Astrocyte of the cerebellum (primary cell): ENCODE data around the gene PTH2.

Experiments used
- DNase-seq: peaks from one replicate; pipeline ENCODE4 v3.0.0-alpha.2; 2011; ENCODE audit warnings: low read depth
- H3K4me3 ChIP-seq: 2 replicates; pipeline ENCODE4 v1.5.1; 2011; ENCODE audit warnings: mild to moderate bottlenecking, low read depth, low read length, moderate library complexity
- in situ Hi-C: cut with HindIII; loops from 2 replicates; pipeline ENCODE4 v1.10.0; 2017; ENCODE audit warnings: low sequenced_read_pairs
- TF ChIP-seq, protein P1 (sequence below): IDR thresholded peaks from 2 replicates; pipeline ENCODE4 v1.5.1; 2012; ENCODE audit warnings: low read length, low read depth, moderate library complexity, mild to moderate bottlenecking; ENCODE audit errors: missing control alignments

The PTH2 gene, protein sequence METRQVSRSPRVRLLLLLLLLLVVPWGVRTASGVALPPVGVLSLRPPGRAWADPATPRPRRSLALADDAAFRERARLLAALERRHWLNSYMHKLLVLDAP

DNA sequence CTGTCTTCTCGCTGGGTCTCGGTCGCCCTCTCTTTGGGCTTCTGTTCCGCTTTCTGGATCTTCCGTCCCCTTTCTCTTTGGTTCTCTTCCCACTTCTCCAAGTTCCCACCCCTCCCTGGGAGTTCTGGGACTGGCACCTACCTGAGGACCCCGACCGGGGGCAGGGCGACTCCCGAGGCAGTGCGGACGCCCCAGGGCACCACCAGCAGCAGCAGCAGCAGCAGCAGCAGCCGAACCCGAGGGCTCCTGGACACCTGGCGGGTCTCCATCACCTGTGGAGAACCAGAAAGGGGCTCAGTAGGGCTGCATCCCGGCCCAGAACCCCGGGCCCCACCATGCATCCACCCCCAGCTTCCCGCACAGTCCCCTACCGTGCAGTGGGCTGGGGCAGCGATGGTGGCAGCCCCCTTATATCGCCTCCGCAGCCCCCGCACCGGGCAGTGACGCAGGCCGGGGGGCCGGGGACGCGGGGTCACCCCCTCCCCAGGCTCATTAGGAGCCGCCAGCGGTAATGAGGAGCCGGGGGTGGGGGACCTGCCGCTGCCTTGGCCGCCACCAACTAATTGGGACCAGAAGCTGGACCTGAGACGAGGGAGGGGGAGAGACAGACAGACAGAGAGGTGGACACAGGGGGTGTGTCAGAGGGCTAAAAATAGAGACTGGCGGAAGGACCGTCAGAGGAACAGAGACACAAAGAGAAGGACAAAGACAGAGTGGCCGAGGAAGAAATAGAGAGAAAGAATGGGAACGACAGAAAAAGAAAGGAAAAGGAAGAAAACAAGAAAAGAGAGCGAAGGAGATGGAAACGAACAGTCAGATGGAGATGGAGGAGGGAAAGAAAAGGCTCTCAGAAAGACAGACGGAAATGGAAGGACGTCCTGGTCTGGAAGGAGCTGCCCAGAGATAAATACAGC, at the start of gene PTH2:
PTH2 (minus strand) TSS at position 371 of the 914 bp plus-strand sequence; CDS start at position 269, 102 bp downstream.
- no peak within 1 kb of the TSS for H3K4me3 ChIP-seq
- no peak for DNase-seq
- in situ Hi-C loops = no loop called here
- TF ChIP-seq, protein P1, sequence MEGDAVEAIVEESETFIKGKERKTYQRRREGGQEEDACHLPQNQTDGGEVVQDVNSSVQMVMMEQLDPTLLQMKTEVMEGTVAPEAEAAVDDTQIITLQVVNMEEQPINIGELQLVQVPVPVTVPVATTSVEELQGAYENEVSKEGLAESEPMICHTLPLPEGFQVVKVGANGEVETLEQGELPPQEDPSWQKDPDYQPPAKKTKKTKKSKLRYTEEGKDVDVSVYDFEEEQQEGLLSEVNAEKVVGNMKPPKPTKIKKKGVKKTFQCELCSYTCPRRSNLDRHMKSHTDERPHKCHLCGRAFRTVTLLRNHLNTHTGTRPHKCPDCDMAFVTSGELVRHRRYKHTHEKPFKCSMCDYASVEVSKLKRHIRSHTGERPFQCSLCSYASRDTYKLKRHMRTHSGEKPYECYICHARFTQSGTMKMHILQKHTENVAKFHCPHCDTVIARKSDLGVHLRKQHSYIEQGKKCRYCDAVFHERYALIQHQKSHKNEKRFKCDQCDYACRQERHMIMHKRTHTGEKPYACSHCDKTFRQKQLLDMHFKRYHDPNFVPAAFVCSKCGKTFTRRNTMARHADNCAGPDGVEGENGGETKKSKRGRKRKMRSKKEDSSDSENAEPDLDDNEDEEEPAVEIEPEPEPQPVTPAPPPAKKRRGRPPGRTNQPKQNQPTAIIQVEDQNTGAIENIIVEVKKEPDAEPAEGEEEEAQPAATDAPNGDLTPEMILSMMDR = no peak

- in situ Hi-C loops = no loop called here
- TF ChIP-seq, protein P1 = no peak
- no peak for DNase-seq
- no peak overlapping the region for H3K4me3 ChIP-seq
These were observed 49.7 kb upstream of the PTH2 start for GRCh38 chr19:49472936-49473335.

GRCh38 chr19:49470615-49470978, 47.4 kb upstream of the PTH2 start:
- no peak for DNase-seq
- in situ Hi-C loops = no loop called here
- TF ChIP-seq, protein P1 = no peak
- no peak overlapping the region for H3K4me3 ChIP-seq

GRCh38 chr19:49469828-49470614, 46.8 kb upstream of the PTH2 start:
- TF ChIP-seq, protein P1 = peak; percentile 2
- in situ Hi-C loops = no loop called here
- no peak overlapping the region for H3K4me3 ChIP-seq
- no peak for DNase-seq

DNA sequence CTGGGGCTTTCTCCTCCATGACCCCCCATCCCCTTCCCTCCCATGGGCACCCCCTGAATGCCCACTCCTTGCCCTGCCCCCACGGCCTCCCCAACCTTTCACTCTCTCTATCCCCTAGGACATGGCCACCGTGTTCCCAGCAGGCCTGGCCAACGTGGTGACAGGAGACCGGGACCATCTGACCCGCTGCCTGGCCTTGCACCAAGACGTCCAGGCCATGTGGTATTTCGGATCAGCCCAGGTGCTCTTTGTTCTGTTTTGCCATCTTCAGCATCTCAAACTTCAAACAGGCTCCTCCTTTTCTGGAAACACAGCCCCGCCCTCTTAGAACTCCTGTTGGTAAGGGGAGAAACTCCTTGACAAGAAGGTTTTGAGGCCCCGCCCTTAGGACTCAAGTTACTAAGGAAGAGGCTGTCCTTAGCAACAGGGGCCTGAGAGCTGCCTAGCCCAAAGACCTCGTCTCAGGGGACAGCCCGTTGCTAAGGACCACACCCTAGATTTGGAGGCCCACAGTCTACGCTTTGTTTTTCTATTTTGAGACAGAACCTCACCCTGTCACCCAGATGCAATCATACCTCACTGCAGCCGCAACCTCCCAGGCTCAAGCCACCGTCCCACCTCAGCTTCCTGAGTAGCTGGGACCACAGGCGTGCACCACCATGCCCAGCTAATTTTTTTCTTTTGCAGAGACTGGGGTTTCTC, 45.7 kb upstream of the PTH2 start:
- no peak for DNase-seq
- in situ Hi-C loops = no loop called here
- no peak overlapping the region for H3K4me3 ChIP-seq
- TF ChIP-seq, protein P1 = no peak

DNA sequence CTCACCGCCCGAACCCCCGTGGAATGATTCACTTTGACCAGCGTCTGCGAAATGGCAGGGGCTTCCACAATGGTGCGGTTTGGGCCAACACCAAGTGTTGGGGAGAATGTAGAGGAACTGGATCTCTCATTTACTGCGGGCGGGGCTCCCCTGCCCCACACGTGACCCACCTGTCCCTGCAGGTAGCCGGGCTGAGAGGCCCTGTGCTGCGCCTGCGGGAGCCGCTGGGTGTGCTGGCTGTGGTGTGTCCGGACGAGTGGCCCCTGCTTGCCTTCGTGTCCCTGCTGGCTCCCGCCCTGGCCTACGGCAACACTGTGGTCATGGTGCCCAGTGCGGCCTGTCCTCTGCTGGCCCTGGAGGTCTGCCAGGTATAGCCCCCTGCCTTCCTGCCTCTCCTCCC, 45.0 kb upstream of the PTH2 start:
- DNase-seq = no peak
- TF ChIP-seq, protein P1 = no peak
- in situ Hi-C loops = no loop called here
- H3K4me3 ChIP-seq = no peak overlapping the region
